HUES64 (cell line): ENCODE data around the gene CNP.

Experiments used
- H3K27ac ChIP-seq: 2 replicates; pipeline ENCODE4 v1.7.0; 2013; ENCODE audit warnings: low read depth, low read length, inconsistent platforms
- H3K27me3 ChIP-seq: 2 replicates; pipeline ENCODE4 v1.6.1; 2013; ENCODE audit warnings: mild to moderate bottlenecking, low read length; ENCODE audit not compliant: insufficient read depth
- H3K36me3 ChIP-seq: 2 replicates; pipeline ENCODE4 v1.6.1; 2013; ENCODE audit warnings: mild to moderate bottlenecking, low read length; ENCODE audit not compliant: insufficient read depth
- H3K4me1 ChIP-seq: 2 replicates; pipeline ENCODE4 v1.6.1; 2013; ENCODE audit warnings: mild to moderate bottlenecking, low read length, moderate library complexity; ENCODE audit not compliant: insufficient read depth
- H3K4me3 ChIP-seq: 2 replicates; pipeline ENCODE4 v1.5.1; 2013; ENCODE audit warnings: mild to moderate bottlenecking, low read length, moderate library complexity
- H3K9ac ChIP-seq: 2 replicates; pipeline ENCODE4 v1.6.1; 2013; ENCODE audit warnings: mild to moderate bottlenecking, low read depth, low read length
- H3K9me3 ChIP-seq: 2 replicates; pipeline ENCODE4 v1.6.1; 2013; ENCODE audit warnings: low read depth, low read length; ENCODE audit not compliant: insufficient read depth
- WGBS: fragments of 150-250, 120-280 bp; methylation state at CpG from one replicate; pipeline ENCODE4 v1.1.7; 2013; ENCODE audit warnings: missing lambda C conversion rate; 5-methylcytosine and 5-hydroxymethylcytosine counted together

Gene CNP

DNA sequence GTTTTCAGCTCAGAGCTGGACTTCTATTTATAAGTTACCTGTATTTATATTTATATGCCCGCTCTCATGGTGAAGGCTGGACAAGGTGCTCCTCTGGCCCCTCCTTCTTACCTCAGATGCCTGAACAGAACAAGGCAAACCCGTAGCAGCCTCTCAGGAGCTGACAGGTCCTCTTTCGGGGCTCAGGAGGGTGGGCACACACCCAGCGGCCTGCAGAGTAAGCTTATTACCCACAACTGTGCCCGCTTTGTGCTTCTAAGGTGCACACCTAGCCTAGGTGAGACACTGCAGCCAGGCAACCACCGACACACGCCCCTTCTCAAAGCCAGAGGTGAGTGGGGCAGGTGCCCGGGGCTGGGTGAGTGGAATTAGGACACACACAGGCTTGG is 58.6 kb downstream of the CNP start:
- Histone ChIP-seq H3K9ac (no peak overlapping the region), H3K4me3 (no peak overlapping the region), H3K27me3 (no peaks in the 10 kb centered on the region), H3K4me1 (peaks cover 22% of the 10 kb centered on the region), H3K27ac (no peak overlapping the region), H3K36me3 (peaks cover 32% of the 10 kb centered on the region), H3K9me3 (no peaks in the 10 kb centered on the region)
- 80% methylated on average over 8 of the region's 8 CpGs for WGBS

DNA sequence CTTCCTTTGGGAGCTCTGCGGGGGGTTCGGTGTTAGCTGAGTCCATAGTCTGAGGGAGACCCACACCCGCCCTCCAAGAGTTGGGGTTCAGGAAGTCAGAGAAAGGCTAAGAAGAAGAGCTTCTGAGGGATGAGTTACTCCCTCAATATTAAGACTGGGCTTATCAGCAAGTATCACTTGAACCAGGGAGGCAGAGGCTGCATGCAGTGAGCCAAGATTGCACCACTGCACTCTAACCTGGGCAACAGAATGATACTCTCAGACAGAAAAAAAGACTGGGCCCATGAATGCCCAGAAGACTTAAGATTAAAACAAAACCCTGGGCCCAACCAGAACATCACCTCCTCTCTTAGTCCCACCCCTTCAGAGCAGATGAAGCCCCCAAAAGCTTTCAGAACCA is 59.3 kb downstream of the CNP start:
- no peak overlapping the region for H3K9ac ChIP-seq
- peaks cover 22% of the 10 kb centered on the region for H3K4me1 ChIP-seq
- WGBS = 95% methylated on average over 3 of the region's 3 CpGs
- no peaks in the 10 kb centered on the region for H3K27me3 ChIP-seq
- no peak overlapping the region for H3K27ac ChIP-seq
- peaks cover 32% of the 10 kb centered on the region for H3K36me3 ChIP-seq
- H3K4me3 ChIP-seq = no peak overlapping the region
- H3K9me3 ChIP-seq = no peaks in the 10 kb centered on the region

DNA sequence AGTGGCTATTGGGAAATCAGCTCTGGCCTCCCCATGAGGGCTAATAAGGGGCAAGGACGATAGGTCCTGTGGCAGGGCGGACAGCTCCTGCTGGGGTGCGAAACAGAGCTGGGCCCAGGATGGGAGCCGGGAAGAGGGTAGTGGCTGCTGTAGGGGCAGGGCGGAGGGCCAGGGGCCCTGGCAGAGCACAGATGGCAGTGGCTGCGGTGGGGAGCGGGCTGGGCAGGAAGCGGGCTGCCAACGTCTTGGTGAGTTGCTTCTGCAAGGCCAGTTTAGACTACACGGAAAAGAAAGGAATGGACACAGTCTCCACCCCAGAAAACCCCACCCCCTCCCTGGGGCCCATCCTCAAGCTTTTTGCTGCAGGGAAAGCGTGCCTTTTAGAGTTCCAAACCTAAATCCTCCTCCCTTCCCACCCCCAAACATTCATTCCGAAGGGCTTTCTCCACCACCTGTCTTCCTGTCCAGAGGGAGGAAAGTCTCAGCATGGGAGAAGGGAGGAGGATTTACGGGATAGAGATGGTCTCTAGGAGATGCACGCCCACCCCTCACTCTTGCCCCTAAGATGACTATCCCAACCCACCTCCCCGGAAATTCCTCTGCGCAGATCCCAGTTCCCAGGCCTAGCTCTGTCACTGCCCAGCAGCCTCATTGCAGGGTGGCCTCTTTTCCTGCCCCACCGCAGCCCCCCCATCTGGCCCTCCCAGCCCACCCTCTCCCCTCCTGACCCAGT is 60.4 kb downstream of the CNP start:
- no peak overlapping the region for H3K27ac ChIP-seq
- H3K9ac ChIP-seq = no peak overlapping the region

More for the DNA sequence above, 60.4 kb downstream of the CNP start:
- Histone ChIP-seq H3K36me3 (peaks cover 28% of the 10 kb centered on the region), H3K27me3 (no peaks in the 10 kb centered on the region), H3K9me3 (no peaks in the 10 kb centered on the region), H3K4me3 (no peak overlapping the region), H3K4me1 (peaks cover 22% of the 10 kb centered on the region)
- WGBS = 58% methylated on average over 15 of the region's 17 CpGs
